OCI-LY3 (cell line): Measurements from ENCODE around the gene HMCN1.
A peak's percentile ranks its signal among the peaks of the same experiment; 100 is the strongest.

ENCODE experiments used
- H2AFZ ChIP-seq: fragments of 200-600, 300-600 bp; shearing (Covaris generic); 2 replicates; pipeline ENCODE4 v1.6.0; 2014; ENCODE audit warnings: antibody characterized with exemption, low read depth, low read length
- H3K27ac ChIP-seq: fragments of 200-600, 300-600 bp; sonication (generic); 2 replicates; pipeline ENCODE4 v1.5.1; 2014; ENCODE audit warnings: mild to moderate bottlenecking, low read length, moderate library complexity, mixed read lengths
- H3K27me3 ChIP-seq: fragments of 200-600, 300-600 bp; sonication (generic); 2 replicates; pipeline ENCODE4 v1.6.1; 2014; ENCODE audit warnings: low read depth, low read length, mixed read lengths
- H3K36me3 ChIP-seq: fragments of 200-600, 300-600 bp; sonication (generic); replicated peaks from 2 replicates; pipeline ENCODE3; 2014; ENCODE audit warnings: low read depth, low read length, mixed read lengths
- H3K4me1 ChIP-seq: fragments of 300-600, 200-600 bp; sonication (generic); 2 replicates; pipeline ENCODE4 v1.6.1; 2014; ENCODE audit warnings: low read length, mixed read lengths
- H3K4me2 ChIP-seq: fragments of 200-600, 300-600 bp; sonication (generic); 2 replicates; pipeline ENCODE4 v1.6.1; 2014; ENCODE audit warnings: low read length, mixed read lengths
- H3K4me3 ChIP-seq: fragments of 300-600, 200-600 bp; sonication (generic); 2 replicates; pipeline ENCODE4 v1.5.1; 2014; ENCODE audit warnings: antibody characterized with exemption, mild to moderate bottlenecking, low read length, moderate library complexity
- H3K79me2 ChIP-seq: fragments of 300-600, 200-600 bp; shearing (Covaris generic); 2 replicates; pipeline ENCODE4 v1.6.1; 2014; ENCODE audit warnings: mild to moderate bottlenecking, low read length, mixed read lengths
- H3K9ac ChIP-seq: fragments of 300-600, 200-600 bp; shearing (Covaris generic); 2 replicates; pipeline ENCODE4 v1.6.0; 2014; ENCODE audit warnings: mild to moderate bottlenecking, low read length, moderate library complexity
- H3K9me3 ChIP-seq: fragments of 200-600, 300-600 bp; shearing (Covaris generic); 2 replicates; pipeline ENCODE4 v1.6.1; 2014; ENCODE audit warnings: low read length, mixed read lengths; ENCODE audit not compliant: insufficient read depth
- H4K20me1 ChIP-seq: fragments of 200-600, 300-600 bp; sonication (generic); 2 replicates; pipeline ENCODE4 v1.6.1; 2016; ENCODE audit warnings: low read length, mixed read lengths; ENCODE audit not compliant: insufficient read depth
- CTCF ChIP-seq: fragments of 200-600, 300-600 bp; sonication (generic); IDR thresholded peaks from 2 replicates; pipeline ENCODE4 v1.5.1; 2014; ENCODE audit warnings: antibody characterized with exemption, low read length, low read depth
- EZH2phosphoT487 ChIP-seq: fragments of 200-600 bp; shearing (Covaris generic); IDR thresholded peaks from 2 replicates; pipeline ENCODE4 v1.6.1; 2018; ENCODE audit warnings: antibody characterized with exemption, mixed run types, low read depth

Gene HMCN1

GRCh38 chr1:185998391-185998790 is 264.2 kb downstream of the HMCN1 start:
- no peaks in the 10 kb centered on the region for H3K36me3 ChIP-seq
- H3K4me3 ChIP-seq = no peak overlapping the region
- H3K27ac ChIP-seq = no peak overlapping the region
- H3K79me2 ChIP-seq = no peaks in the 10 kb centered on the region
- H3K27me3 ChIP-seq = 0 out of 2 replicates have a peak, but pooled peaks cover 5% of the 10 kb centered on the region
- H3K9ac ChIP-seq = no peak overlapping the region
- no peaks in the 10 kb centered on the region for H3K4me1 ChIP-seq
- no peak overlapping the region for H2AFZ ChIP-seq
- TF ChIP-seq CTCF (peak; percentile 38), EZH2phosphoT487 (no peak)
- no peak overlapping the region for H3K4me2 ChIP-seq
- H4K20me1 ChIP-seq = no peaks in the 10 kb centered on the region
- H3K9me3 ChIP-seq = no peaks in the 10 kb centered on the region

GRCh38 chr1:186002406-186002805 is 268.2 kb downstream of the HMCN1 start:
- no peak for TF ChIP-seq EZH2phosphoT487
- TF ChIP-seq CTCF = no peak
- Histone ChIP-seq H2AFZ (no peak overlapping the region), H3K4me3 (no peak overlapping the region), H3K4me1 (no peaks in the 10 kb centered on the region), H3K9me3 (no peaks in the 10 kb centered on the region), H3K9ac (no peak overlapping the region), H3K27ac (no peak overlapping the region), H3K79me2 (no peaks in the 10 kb centered on the region), H3K4me2 (no peak overlapping the region), H4K20me1 (no peaks in the 10 kb centered on the region), H3K27me3 (0 out of 2 replicates have a peak, but pooled peaks cover 5% of the 10 kb centered on the region), H3K36me3 (no peaks in the 10 kb centered on the region)

- no peaks in the 10 kb centered on the region for H3K27me3 ChIP-seq
- no peak overlapping the region for H3K9ac ChIP-seq
- no peak overlapping the region for H3K4me3 ChIP-seq
- H2AFZ ChIP-seq = no peak overlapping the region
- no peaks in the 10 kb centered on the region for H4K20me1 ChIP-seq
- H3K4me2 ChIP-seq = no peak overlapping the region
- no peak overlapping the region for H3K27ac ChIP-seq
- no peak for TF ChIP-seq CTCF
- no peak for TF ChIP-seq EZH2phosphoT487
- H3K4me1 ChIP-seq = no peaks in the 10 kb centered on the region
- no peaks in the 10 kb centered on the region for H3K79me2 ChIP-seq
- no peaks in the 10 kb centered on the region for H3K36me3 ChIP-seq
- H3K9me3 ChIP-seq = no peaks in the 10 kb centered on the region
Observed at GRCh38 chr1:186009039-186009737, 275.0 kb downstream of the HMCN1 start.

GRCh38 chr1:186014370-186015037 is 280.3 kb downstream of the HMCN1 start:
- Histone ChIP-seq H3K4me2 (no peak overlapping the region), H3K27me3 (no peaks in the 10 kb centered on the region), H3K9ac (no peak overlapping the region), H3K36me3 (no peaks in the 10 kb centered on the region), H2AFZ (no peak overlapping the region), H3K4me1 (no peaks in the 10 kb centered on the region), H3K9me3 (no peaks in the 10 kb centered on the region), H3K79me2 (no peaks in the 10 kb centered on the region), H3K27ac (no peak overlapping the region), H3K4me3 (no peak overlapping the region), H4K20me1 (no peaks in the 10 kb centered on the region)
- TF ChIP-seq EZH2phosphoT487 = no peak
- no peak for TF ChIP-seq CTCF
